GM19238 (cell line): ENCODE measurements around the gene MAP3K2.
A peak's percentile ranks its signal among the peaks of the same experiment; 100 is the strongest.

Source experiments
- DNase-seq: peaks from one replicate; pipeline ENCODE4 v3.0.0; 2011; ENCODE audit warnings: low spot score; ENCODE audit not compliant: insufficient read length

MAP3K2 gene

GRCh38 chr2:127407661-127408003, 19.9 kb upstream of the MAP3K2 start:
- DNase-seq, result no peak

DNA sequence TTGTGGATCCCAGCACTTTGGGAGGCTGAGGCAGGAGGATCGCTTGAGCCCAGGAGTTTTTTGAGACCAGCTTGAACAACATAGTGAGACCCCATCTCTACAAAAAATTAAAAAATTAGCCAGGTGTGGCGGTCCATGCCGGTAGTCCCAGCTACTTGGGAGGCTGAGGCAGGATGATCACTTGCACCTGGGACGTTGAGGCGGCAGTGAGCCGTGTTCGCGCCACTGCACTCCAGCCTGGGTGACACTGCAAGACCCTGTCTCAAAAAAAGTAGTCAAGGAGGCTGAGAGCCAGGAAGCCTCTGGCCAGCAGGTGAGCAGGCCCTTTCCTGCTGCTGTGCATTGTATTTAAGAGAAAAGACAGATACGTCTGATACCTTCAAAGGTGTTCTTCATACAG, 19.3 kb upstream of the MAP3K2 start:
- DNase-seq, result no peak

GRCh38 chr2:127406454-127406853, 18.7 kb upstream of the MAP3K2 start:
- DNase-seq, result no peak

- no peak for DNase-seq
Observed at GRCh38 chr2:127405255-127405610, 17.5 kb upstream of the MAP3K2 start.

GRCh38 chr2:127404466-127405254, 16.9 kb upstream of the MAP3K2 start:
- DNase-seq, result no peak

DNA sequence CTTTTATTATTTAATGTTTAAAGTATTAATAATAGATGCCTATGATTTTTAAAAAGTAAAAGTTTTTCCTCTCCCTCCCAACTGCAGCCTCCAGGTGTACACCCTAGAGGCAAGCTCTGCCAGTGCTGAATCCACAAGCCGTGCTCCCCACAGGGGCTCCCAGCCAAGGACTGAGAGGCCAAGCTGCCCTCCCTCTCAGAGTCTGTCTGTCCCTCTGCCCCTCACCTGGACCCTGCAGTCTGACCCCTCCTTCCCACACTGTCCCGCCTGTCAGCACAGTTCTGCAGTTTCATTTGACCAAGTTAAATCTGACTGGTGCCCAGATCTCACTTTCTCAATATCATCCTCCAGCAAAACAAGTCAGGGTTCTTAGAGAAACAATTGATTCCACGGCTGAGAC, 15.7 kb upstream of the MAP3K2 start:
- DNase-seq, result no peak

GRCh38 chr2:127401757-127402695, 14.3 kb upstream of the MAP3K2 start:
- no peak for DNase-seq

GRCh38 chr2:127400897-127401756, 13.4 kb upstream of the MAP3K2 start:
- DNase-seq, result no peak

DNA sequence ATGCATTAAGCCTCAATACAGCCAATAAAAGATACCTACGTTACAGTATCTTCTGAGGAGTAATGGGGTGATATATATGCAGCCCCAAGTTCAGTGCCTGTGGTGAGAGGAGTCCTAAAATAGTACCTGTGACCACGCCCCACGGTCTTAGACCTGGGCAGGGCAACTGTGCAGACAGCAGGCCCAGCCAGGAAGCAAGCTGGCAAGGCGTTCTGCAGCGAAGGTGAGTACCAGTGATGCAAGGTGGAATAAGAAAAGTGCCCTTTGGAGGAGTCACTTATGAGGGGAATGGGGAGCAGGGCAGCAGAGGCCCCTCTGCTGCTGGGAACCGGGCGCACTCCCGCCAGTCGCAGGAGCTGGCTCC, 12.7 kb upstream of the MAP3K2 start:
- no peak for DNase-seq

GRCh38 chr2:127398239-127398590, 10.4 kb upstream of the MAP3K2 start:
- peak; percentile 66 for DNase-seq

DNA sequence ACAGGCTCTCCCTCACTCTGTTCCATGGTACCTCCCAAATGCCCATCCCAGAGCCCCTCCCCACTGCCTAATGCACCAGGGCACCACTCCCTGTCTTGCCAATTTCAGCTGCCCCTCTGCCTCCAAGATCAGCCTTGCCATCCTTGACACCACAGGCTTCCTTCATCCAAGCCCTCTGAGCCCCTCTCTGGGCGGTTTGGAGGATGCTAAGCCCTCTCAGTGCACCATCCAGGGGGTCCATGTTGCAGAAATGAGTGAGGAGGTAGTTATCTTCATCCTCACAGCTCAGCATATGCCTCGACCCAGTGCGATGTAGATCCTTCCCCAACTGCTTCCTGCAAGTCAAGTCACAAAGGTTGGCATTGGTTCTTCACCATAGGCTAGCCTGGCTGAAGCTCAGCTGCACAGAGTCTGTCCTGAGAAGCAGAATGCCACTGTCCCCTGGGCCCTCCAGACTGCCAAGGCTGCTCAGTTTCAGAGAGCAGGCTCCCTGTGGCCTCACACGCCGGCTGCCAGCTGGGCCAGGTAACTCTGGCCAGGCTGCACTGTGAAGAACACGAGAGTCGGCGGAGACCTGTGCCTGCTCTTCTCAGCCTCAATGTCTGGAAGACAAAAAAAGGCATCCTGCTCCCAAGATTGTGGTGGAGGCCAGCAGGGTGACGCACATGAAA, 9.9 kb upstream of the MAP3K2 start:
- no peak for DNase-seq

DNA sequence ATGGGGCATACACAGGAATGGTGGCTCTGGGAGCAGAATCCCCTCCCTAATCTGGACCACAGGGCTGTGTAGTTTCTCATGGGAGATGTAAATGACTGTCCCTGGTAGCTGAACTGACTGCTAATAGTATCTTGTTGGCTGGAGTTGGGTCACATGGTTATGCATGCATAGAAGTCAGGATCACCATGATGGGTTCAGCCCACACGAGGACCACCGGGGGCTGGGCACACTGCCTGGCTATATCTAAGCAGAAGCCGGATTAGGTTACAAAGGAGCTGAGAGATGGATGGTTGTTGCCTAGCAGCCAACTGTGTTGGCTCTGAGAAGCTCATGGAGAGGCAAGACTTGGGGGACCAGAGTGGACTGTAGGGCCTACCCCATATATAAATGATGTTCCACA, 6.7 kb upstream of the MAP3K2 start:
- DNase-seq, result no peak

- no peak for DNase-seq
Observed at GRCh38 chr2:127392828-127393578, 5.2 kb upstream of the MAP3K2 start.

DNA sequence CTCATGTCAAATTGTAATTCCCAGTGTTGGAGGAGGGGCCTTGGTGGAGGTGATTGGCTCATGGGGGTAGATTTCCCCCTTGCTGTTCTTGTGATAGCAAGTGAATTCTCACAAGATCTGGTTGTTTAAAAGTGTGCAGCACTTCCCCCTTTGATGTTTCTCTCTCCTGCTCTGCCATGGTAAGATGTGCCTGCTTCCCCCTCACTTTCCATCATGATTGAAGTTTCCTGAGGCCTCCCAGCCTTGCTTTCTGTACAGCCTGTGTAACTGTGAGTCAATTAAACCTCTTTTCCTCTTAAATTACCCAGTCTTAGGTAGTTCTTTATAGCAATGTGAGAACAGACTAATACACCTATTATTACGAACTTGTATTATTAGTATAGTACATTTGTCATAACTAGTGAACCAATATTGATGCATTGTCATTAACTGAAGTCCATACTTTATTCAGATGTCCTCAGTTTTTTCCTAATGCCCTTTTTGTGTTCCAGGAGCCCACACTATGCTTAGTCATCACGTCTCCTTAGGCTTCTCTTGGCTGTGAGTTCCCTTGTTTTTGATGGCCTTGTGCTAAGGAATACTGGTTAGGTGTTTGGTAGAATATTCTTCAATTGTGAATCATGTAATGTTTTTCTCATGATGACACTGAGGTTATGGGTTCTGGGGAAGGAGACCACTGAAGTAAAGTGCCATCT, 4.5 kb upstream of the MAP3K2 start:
- no peak for DNase-seq

GRCh38 chr2:127389778-127390435, 2.1 kb upstream of the MAP3K2 start:
- no peak for DNase-seq

DNA sequence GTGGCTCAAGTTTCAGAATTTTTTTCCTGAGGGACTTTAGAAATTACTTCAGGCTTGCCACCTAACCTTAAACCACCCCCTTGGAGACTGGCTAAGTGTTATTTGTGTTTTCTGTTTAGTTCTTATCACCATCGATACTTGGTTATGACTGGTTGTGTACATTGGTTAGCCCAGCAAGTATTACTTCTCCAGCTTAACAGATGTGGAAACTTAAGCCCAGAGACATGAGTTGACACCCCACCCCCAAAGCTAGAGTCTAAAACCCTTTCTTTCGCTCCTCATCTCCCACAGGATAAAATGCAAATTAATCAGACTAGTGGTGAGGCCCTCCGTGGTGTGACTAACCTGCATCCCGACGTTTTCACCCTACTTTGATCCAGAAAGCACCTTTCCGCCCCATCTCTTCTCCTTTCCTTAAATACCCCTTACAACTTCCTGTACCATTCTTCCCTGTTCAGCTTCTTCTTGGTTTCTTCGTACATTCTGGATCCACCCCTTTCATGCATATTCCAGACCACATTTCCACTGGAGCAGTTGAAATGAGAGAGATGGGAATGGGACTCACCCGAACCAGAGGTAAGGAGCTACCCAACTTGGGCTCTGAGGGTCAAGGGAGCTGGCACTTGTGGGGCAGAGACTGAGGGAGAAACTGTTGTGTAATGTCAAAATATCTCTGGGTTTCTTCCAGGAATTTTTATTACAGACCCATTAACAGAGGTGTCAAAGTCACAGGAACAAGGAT, 819 bp upstream of the MAP3K2 start:
- no peak for DNase-seq

- DNase-seq, result peak; percentile 75
Observed at GRCh38 chr2:127386764-127387654, 766 bp downstream of the MAP3K2 start.

- DNase-seq, result no peak
Observed at GRCh38 chr2:127386246-127386645, 1.5 kb downstream of the MAP3K2 start.
